Kidney capillary endothelial cell (primary cell): ENCODE measurements around the gene EMCN.

ENCODE experiments used
- DNase-seq: peaks from one replicate; pipeline ENCODE4 v3.0.0-alpha.2; 2018; ENCODE audit warnings: low spot score

Gene EMCN

GRCh38 chr4:100493756-100494155 is 24.1 kb downstream of the EMCN start:
- DNase-seq = no peak

GRCh38 chr4:100492129-100492528 is 25.7 kb downstream of the EMCN start:
- no peak for DNase-seq

DNA sequence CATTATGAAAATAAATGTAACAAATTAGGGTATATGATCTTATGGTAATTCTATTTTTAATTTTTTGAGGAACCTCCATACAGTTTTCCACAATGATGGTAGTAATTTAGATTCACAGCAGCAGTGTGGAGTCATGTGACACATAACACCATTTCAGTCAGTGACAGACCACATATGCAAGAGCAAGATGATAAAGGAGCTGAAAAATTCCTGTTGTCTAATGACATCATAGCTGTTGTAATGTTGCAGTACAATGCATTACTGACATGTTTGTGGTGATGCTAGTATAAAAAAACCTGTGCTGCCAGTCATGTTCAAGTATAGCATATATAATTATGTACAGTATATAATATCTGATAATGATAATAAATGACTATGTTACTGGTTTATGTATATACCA is 28.5 kb downstream of the EMCN start:
- DNase-seq = no peak

GRCh38 chr4:100486496-100486895 is 31.3 kb downstream of the EMCN start:
- no peak for DNase-seq

GRCh38 chr4:100483796-100484195 is 34.0 kb downstream of the EMCN start:
- no peak for DNase-seq

DNA sequence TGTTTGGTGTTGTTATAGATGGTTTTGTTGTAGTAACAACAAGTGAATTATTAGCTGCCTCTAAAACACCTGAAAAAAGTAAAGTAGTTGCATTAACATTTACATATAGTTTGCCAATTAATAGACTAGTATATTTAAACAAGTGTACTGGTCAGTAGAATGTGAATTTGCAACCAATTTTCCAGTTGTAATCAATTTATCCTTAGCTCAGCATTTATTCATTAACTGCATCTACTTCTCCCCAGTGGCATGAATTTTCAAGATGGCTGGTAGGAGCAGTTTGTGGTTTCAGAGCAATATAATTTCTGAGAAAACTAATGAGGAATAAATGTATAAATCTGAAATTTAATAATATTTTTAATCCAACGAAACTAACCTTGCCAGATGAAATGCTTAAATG is 37.9 kb downstream of the EMCN start:
- DNase-seq = no peak

DNA sequence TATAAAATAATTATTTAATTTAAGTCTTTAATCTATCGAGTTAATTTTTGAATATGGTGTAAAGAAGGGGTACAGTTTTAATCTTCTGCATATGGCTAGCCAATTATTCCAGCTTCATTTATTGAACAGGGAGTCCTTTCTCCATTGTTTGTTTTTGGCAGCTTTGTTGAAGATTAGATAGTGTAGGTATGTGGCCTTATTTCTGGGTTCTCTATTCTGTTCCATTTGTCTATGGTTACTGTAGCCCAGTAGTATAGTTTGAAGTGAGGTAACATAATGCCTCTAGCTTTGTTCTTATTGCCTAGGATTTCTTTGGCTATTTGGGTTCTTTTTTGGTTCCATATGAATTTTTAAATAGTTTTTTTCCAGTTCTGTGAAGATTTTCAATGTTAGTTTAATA is 48.3 kb downstream of the EMCN start:
- no peak for DNase-seq

DNA sequence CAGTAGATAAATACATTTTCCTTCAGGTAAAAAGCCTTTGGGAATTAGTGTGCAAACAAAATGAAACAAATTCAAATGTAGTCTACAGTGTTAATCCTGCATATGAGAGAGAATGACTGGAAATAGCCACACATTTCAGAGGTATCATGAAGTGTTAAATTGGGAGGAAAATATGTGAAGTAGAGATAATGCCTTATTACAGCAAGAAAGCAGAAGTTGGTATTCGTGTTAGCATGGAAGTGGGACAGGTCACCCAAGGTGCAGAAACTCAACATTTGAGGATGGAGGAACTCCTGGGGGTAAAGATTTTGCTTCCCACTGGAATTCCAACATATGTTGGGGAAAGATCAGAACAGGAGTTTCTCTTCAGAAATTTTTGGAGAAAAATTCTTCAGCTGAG is 51.3 kb downstream of the EMCN start:
- no peak for DNase-seq

DNA sequence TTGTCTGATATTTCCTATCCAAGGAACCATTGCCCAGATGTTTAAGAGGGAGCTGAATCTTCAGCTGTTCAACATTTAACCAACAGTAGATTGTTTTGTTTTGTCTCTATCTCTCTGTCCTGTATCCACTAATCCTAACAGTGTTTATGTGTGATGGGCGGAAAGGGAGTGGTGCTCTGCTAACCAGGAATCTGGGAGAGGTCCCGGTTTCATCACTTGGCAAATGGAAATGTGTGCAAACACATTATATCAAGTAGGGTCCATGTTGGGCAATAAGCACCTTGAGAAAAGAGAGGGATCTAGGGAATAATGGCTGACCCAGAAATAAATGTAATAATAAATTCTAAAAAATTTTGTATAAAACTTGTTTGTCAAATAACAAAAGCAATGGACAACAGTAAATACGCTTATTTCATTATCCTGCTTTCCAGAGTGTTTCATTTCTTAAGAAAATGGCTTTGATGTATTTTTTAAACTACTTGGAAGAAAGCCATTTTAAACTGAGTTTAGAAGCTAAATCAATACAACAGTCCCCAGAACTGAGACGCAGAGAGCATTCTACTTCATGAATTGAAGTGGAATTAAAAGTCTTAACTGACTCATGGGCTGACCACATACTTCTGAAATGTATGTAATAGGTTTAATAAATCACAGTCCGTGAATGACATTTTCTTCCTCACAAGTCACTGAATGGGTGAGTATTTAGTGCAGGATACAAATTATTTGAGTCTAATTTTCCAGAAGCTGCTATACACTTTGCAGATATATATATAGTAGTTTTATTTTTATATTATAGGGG is 55.8 kb downstream of the EMCN start:
- no peak for DNase-seq

- DNase-seq = no peak
These were observed 67.4 kb downstream of the EMCN start for GRCh38 chr4:100450449-100450848.

DNA sequence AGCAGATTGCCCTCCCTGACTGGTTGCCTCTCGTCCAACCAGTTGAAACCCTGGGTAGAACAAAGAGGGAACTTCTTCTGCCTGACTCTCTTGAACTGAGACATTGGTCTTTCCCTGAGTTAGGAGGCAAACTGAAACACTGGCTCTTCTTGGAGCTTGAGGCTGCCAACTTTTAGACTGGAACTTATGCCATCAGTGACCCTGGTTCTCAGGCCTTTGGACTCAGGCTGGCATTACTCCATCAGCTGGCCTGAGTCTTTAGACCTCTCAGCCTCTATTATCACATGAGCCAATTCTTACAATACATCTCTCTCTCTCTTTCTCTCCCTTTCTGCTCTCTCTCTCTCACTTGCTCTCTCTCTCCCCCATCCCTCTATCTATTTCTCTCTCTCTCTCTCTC is 86.4 kb downstream of the EMCN start:
- no peak for DNase-seq

DNA sequence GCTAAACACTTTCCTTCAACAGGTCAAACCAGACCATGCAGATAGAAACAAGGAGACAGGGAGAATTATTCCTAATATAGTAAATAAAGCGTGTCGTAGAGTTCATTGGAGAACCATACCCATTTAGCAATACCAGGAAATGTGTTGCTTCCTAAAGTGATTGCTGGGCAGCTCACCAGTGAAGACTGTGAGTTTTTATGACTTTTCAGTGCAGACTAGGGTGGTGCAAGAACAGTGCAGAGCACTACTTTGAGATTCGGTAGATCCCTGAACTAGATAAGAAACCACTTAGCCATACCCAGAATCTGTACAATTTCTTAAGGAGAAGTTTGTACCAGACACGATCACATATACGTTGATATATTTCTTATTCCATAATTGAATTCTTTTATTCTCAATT is 87.4 kb downstream of the EMCN start:
- DNase-seq = no peak

DNA sequence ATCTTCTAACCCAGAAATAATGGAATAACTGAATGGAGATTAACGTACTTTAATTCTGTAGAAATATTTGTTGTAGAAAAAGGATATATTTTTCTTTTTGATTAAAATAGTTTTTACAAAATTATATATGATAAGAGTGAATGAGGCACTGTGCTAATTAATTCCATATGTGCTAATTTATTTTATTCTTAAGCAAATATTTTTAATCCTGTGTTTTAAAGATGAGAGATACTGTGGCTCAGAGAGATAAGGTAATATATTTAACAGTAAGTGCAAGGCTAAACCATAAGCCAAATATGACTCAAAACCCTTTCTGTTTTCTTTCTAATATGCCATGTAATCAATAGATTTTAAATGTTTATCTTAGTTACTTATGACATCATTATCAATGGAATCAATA is 88.2 kb downstream of the EMCN start:
- no peak for DNase-seq

- DNase-seq = peak; percentile 51
These were observed 89.8 kb downstream of the EMCN start for GRCh38 chr4:100428051-100428450.

DNA sequence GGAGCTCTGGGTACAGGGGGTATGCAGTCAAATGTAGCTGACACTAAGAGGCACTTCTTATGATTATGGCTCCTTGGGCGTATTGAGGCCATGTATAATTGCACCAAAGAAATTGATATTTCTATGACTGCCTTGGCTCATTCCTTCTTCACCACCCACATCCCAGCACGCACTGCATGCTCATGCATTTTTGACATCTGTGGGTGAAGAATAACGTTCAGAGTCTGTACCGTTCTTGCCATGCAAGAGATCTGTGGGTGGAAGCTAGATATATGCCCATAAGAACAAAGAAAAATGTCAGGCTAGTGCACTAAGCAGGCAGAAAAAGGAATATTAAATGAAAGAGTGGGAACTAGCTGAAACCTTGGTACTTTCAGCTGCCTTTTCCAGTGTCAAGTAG is 93.4 kb downstream of the EMCN start:
- no peak for DNase-seq

GRCh38 chr4:100422894-100423293 is 94.9 kb downstream of the EMCN start:
- DNase-seq = no peak

GRCh38 chr4:100421361-100421978 is 96.4 kb downstream of the EMCN start:
- peak; percentile 64 for DNase-seq

GRCh38 chr4:100420571-100420970 is 97.3 kb downstream of the EMCN start:
- peak; percentile 7 for DNase-seq

GRCh38 chr4:100417565-100417964 is 100.3 kb downstream of the EMCN start:
- no peak for DNase-seq

DNA sequence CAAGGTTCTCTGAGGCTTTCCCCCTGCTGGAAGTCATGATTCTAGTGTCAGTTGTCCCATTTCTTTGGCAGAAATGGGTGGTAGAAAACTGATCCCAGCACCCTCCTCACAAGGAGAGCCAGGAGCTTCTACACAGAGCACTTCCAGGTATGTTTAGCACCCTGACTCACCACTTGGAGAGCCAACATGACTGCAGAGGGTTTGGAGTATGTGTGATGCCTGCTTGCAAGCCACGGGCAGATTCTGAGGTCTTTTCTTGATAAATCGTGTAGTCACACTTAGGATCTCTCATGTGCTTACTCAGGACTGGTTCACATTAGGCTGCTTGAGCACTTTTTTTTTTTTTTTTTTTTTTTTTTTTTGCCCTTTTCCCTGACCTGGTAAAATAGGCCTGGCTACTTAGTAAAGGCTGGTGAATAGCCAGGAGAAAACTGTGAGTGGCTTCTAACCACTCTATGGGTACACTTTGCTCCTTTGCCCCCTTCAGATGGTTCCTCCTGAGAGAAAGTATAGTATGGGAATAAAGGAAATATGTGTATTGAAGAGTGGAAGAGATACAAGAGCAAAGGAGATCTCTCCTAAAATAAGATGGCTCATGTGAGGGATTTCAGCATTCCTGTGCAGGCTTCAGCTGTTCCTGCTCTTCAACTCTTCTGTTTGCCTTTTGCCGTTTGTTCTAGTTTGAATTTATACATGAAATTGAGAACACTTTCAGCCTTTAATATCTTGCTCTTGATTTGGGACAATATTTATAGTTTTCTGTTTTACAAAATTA is 103.6 kb downstream of the EMCN start:
- DNase-seq = no peak

GRCh38 chr4:100391863-100392262 is 126.0 kb downstream of the EMCN start:
- no peak for DNase-seq

- no peak for DNase-seq
These were observed 126.7 kb downstream of the EMCN start for GRCh38 chr4:100391086-100391485.

- no peak for DNase-seq
These were observed 131.6 kb downstream of the EMCN start for GRCh38 chr4:100386270-100386669.
